Stomach (tissue), 9 donors: ENCODE data around the gene KRT72. TPM values are rescaled to one million over a fixed set of nuclear protein-coding genes. Genes with fewer than 3 reads are reported as not detected.
A peak's percentile ranks its signal among the peaks of the same experiment; 100 is the strongest.

Experiments used
- DNase-seq, 2 donors: peaks; one replicate each; pipeline versions ENCODE4 v3.0.0 to v3.0.0-alpha.2; 2013 to 2019
- H3K27ac ChIP-seq, 5 donors: fragments of 200-600 bp in 4 of 5; sonication (generic) in 4 of 5; one replicate each; pipeline ENCODE4 v1.5.1; 2013 to 2019; ENCODE audit warnings: mild to moderate bottlenecking in 1 of 5, moderate library complexity in 1 of 5
- H3K27me3 ChIP-seq, 3 donors: fragments of 200-600 bp; sonication (generic); one replicate each; pipeline ENCODE4 v1.5.1; 2017 to 2019; ENCODE audit warnings: mixed run types in 1 of 3
- H3K36me3 ChIP-seq, 4 donors: fragments of 200-600 bp; sonication (generic); 1 replicate in 3 of 4; 2 replicates in 1 of 4; pipeline ENCODE4 v1.5.1; 2016 to 2019
- H3K4me1 ChIP-seq, 4 donors: fragments of 200-600 bp; sonication (generic); one replicate each; pipeline ENCODE4 v1.5.1; 2016 to 2019
- H3K4me3 ChIP-seq, 4 donors: fragments of 200-600 bp; sonication (generic) in 3 of 4; one replicate each; pipeline ENCODE4 v1.5.1; 2016 to 2019; ENCODE audit warnings: mild to moderate bottlenecking in 1 of 4
- H3K9me3 ChIP-seq, 4 donors: fragments of 200-600 bp; sonication (generic); one replicate each; pipeline ENCODE4 v1.5.1; 2016 to 2019
- EP300 ChIP-seq: sonication (generic); formaldehyde crosslinking; IDR thresholded peaks from one replicate; pipeline ENCODE4 v1.6.1; 2017; ENCODE audit warnings: antibody characterized with exemption
- POLR2A ChIP-seq, 4 donors: fragments of 450-650 bp; IDR thresholded peaks; one replicate each; pipeline ENCODE4 v1.6.1; 2016; ENCODE audit warnings: antibody characterized with exemption in 4 of 4, control low read depth in 2 of 4, mild to moderate bottlenecking in 1 of 4, moderate library complexity in 1 of 4
- POLR2AphosphoS5 ChIP-seq, 3 donors: sonication (generic); formaldehyde crosslinking; IDR thresholded peaks; one replicate each; pipeline ENCODE4 v1.6.1; 2016; ENCODE audit warnings: antibody characterized with exemption in 3 of 3
- WGBS, 5 donors: extraction: QIAGEN DNeasy Blood & Tissue Kit in 3 of 5; methylation state at CpG; one replicate each; pipeline versions ENCODE4 v1.1.5 to v1.1.7; 2013 to 2018; 5-methylcytosine and 5-hydroxymethylcytosine counted together
- intact Hi-C: fragments of 100-400 bp; cut with DNase I; formaldehyde crosslinking; loops from one replicate; pipeline ENCODE4 v1.15.1; 2023; ENCODE audit warnings: low total_unique reads
- polyA plus RNA-seq, 3 donors: library from polyadenylated mRNA; stranded (reverse); fragments of 200-250 nt; gene quantifications; one replicate each; pipeline ENCODE4 v1.2.3, GENCODE V29; 2013
- total RNA-seq, 5 donors: library from RNA; depleted of rRNA; stranded (reverse); fragments of >200 nt; gene quantifications; one replicate each; pipeline versions ENCODE4 v1.1.0 to v1.2.3, GENCODE V29; 2014 to 2016
- TF ChIP-seq, protein P1 (sequence below), 7 experiments: fragments of 450-650 bp in 4 of 7; fragments of 200-600 bp in 3 of 7; sonication (generic) in 3 of 7; IDR thresholded peaks; one replicate each; pipeline ENCODE4 v1.5.1; 2016 to 2019; ENCODE audit warnings: antibody characterized with exemption in 7 of 7, control low read depth in 2 of 7, mild to moderate bottlenecking in 1 of 7
- donor health status: healthy with polysubstance abuse.
- donor health status: Bipolar disorder and iron deficiency.
- donor health status: healthy.

The KRT72 gene
- total and polyA plus RNA-seq, 8 donors, result not detected

DNA sequence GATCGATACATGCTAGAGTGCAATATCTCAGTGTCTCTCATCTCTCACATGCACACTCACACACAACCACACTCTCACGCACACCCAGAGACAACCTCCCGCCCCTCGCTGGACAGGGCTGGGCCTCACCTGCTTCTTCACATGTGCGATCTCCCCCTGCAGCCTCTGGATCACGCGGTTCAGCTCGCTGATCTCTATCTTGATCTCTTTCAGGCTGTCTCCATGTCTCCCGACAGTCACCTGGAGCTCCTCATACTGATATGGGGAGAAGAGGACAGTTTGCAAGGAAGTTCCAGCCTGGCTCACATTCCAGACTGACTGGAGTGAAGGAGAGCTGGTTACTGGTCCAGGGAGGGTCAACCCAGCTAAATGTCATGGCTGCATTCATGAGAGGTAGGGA is 46.3 kb upstream of the KRT72 start:
- no peak for TF ChIP-seq EP300
- TF ChIP-seq, protein P1, sequence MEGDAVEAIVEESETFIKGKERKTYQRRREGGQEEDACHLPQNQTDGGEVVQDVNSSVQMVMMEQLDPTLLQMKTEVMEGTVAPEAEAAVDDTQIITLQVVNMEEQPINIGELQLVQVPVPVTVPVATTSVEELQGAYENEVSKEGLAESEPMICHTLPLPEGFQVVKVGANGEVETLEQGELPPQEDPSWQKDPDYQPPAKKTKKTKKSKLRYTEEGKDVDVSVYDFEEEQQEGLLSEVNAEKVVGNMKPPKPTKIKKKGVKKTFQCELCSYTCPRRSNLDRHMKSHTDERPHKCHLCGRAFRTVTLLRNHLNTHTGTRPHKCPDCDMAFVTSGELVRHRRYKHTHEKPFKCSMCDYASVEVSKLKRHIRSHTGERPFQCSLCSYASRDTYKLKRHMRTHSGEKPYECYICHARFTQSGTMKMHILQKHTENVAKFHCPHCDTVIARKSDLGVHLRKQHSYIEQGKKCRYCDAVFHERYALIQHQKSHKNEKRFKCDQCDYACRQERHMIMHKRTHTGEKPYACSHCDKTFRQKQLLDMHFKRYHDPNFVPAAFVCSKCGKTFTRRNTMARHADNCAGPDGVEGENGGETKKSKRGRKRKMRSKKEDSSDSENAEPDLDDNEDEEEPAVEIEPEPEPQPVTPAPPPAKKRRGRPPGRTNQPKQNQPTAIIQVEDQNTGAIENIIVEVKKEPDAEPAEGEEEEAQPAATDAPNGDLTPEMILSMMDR (IDR thresholded peaks at IDR 0.05), result no peak
- no peak for TF ChIP-seq POLR2A (IDR thresholded peaks at IDR 0.05)
- no peak for TF ChIP-seq POLR2AphosphoS5 (IDR thresholded peaks at IDR 0.05)
- no peak overlapping the region for H3K27ac ChIP-seq
- intact Hi-C loops, result no loop called here
- H3K4me3 ChIP-seq, result no peak overlapping the region
- H3K36me3 ChIP-seq, result no peaks in the 10 kb centered on the region
- H3K4me1 ChIP-seq, result peaks cover 0 to 7% (median 3%) of the 10 kb centered on the region in 4 donors
- peaks cover 0 to 11% (median 0%) of the 10 kb centered on the region in 3 donors for H3K27me3 ChIP-seq
- WGBS, 5 donors, result 85 to 92% (median 89%) methylated on average over 9 of the region's 9 CpGs
- DNase-seq, result no peak
- peaks cover 0 to 5% (median 0%) of the 10 kb centered on the region in 4 donors for H3K9me3 ChIP-seq

DNA sequence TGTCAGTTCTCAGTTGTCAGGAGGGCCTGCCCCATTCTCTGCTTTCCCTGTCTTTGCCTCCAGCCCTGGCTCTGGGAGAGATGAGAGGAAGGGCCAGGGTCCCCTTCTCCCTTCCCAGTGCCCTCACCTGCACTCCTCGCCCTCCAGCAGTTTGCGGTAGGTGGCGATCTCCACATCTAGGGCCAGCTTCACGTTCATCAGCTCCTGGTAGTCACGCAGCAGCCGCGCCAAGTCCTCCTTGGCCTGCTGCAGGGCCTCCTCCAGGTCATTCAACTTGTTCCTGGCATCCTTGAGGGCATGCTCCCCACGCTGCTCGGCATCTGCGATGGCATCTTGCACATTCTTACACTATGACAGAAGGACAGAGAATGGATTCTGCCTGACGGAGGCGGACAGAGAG is 45.4 kb upstream of the KRT72 start:
- WGBS, 5 donors, result 80 to 90% (median 85%) methylated on average over 12 of the region's 12 CpGs
- DNase-seq, result no peak
- H3K4me3 ChIP-seq, result no peak overlapping the region
- H3K36me3 ChIP-seq, result no peaks in the 10 kb centered on the region
- no peak overlapping the region for H3K27ac ChIP-seq
- H3K27me3 ChIP-seq, result peaks cover 0 to 19% (median 0%) of the 10 kb centered on the region in 3 donors
- H3K9me3 ChIP-seq, result no peaks in the 10 kb centered on the region
- intact Hi-C loops, result no loop called here
- TF ChIP-seq, protein P1 (IDR thresholded peaks at IDR 0.05), result no peak
- TF ChIP-seq POLR2AphosphoS5 (IDR thresholded peaks at IDR 0.05) (no peak), POLR2A (IDR thresholded peaks at IDR 0.05) (no peak)
- peaks cover 0 to 7% (median 3%) of the 10 kb centered on the region in 4 donors for H3K4me1 ChIP-seq

DNA sequence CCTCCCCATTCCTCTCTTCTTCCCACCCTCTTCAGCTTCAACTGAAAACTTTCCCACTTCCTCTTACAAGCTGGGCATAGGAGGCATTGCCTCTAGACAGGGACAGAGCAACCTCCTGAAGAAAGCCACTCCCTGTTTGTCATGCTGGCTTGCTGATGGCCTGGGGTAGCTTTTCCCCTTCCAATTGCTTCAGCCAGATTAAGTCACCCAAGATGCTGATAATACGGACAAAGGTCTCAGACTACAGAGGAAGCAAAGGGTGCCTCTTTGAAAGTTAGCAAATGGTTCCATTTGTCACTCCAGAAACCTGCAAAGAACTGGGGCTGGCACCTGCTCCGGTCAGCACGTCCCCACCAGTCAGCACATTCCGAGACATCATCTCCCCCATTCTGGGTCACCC is 44.7 kb upstream of the KRT72 start:
- intact Hi-C loops, result no loop called here
- Histone ChIP-seq H3K9me3 (no peaks in the 10 kb centered on the region), H3K4me1 (peaks cover 0 to 7% (median 3%) of the 10 kb centered on the region in 4 donors), H3K27ac (peak overlapping the region in 1 of 5 donors; percentile 17), H3K4me3 (no peak overlapping the region), H3K36me3 (no peaks in the 10 kb centered on the region), H3K27me3 (peaks cover 0 to 21% (median 0%) of the 10 kb centered on the region in 3 donors)
- TF ChIP-seq, protein P1 (IDR thresholded peaks at IDR 0.05), result no peak
- no peak for TF ChIP-seq EP300
- TF ChIP-seq POLR2A (IDR thresholded peaks at IDR 0.05), result no peak
- no peak for TF ChIP-seq POLR2AphosphoS5 (IDR thresholded peaks at IDR 0.05)
- WGBS, 5 donors, result 44 to 66% (median 53%) methylated on average over 4 of the region's 4 CpGs
- DNase-seq, result peak in 1 of 2 donors; percentile 42

DNA sequence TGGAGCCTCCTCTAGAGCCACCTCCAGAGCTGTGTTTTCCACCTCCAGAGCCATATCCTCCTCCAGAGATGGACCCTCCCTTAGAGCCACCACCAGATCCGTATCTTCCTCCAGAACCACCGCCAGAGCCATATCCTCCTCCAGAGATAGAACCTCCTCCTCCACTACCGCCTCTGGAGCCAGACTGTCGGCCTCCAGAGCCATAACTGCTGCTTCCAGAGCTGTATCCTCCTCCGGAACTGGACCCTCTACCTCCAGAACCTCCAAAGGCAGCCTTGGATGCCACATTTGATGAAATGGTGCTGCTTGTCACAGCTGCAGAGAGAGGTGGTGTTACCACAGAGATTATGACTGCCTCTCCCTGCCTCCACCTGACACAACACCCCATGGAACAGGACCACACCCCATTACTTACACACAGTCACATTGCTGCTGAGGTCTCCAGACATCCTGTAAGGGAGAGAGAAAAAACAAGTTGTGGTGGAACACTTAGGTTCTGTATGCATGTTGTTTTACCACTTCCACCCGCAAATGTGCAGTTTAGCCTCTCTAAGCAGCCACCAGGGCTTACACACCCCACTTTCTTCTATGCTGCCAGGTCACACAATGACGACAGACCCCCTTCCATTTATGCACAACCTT is 44.0 kb upstream of the KRT72 start:
- DNase-seq, result peak in 1 of 2 donors; percentile 78
- no peaks in the 10 kb centered on the region for H3K9me3 ChIP-seq
- H3K4me3 ChIP-seq, result no peak overlapping the region
- peaks cover 0 to 7% (median under 1%) of the 10 kb centered on the region in 4 donors for H3K4me1 ChIP-seq
- H3K27me3 ChIP-seq, result peaks cover 0 to 21% (median 0%) of the 10 kb centered on the region in 3 donors
- H3K27ac ChIP-seq, result no peak overlapping the region
- no peaks in the 10 kb centered on the region for H3K36me3 ChIP-seq
- intact Hi-C loops, result no loop called here
- TF ChIP-seq, protein P1 (IDR thresholded peaks at IDR 0.05), result no peak
- no peak for TF ChIP-seq POLR2AphosphoS5 (IDR thresholded peaks at IDR 0.05)
- no peak for TF ChIP-seq EP300
- no peak for TF ChIP-seq POLR2A (IDR thresholded peaks at IDR 0.05)
- 74 to 79% (median 78%) methylated on average over 7 of the region's 7 CpGs for WGBS, 5 donors
